ENCODE results near the gene TIMM17A.

TIMM17A gene

DNA sequence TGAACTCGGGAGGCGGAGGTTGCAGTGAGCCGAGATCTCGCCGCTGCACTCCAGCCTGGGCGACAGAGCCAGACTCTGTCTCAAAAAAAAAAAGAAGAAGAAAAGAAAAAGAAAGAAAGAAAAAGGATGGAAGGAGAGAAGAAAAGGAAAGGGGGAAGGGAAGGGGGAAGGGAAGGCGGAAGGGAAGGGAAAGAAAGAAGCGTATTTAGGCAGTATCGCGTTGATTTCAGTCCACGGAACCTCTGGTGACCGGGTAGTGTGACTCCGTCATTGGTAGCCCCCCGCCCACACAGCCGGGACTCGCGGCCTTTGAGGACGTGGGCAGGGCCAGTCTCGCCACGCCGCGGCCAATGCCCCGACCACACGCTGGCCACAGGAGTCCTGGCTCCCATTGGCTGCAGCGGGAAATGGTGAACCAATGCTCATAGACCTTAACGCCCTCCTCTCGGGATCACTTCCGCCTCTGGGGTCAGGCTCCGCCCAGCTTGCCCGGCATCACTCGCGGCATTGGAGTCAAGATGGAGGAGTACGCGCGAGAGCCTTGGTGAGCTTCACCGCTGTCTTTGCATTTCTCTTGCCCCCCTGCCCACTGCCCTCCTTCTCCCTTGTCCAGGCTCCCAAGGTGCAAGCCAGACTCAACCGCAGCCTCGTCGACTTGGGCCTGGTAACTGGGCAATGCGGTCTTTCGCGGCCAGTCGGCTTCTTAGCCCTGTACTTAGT lies at the start of gene TIMM17A:
TSS of gene TIMM17A (plus strand) at position 495 of the 720 bp plus-strand sequence. CDS start at position 519, 24 bp downstream.
- peak; percentile 97 for DNase-seq (ENCODE audit: low spot score)
- in situ Hi-C loops (cut with MboI; ENCODE audit: low sequenced_read_pairs, unreplicated experiment), result no loop called here
- TF ChIP-seq, protein P1, sequence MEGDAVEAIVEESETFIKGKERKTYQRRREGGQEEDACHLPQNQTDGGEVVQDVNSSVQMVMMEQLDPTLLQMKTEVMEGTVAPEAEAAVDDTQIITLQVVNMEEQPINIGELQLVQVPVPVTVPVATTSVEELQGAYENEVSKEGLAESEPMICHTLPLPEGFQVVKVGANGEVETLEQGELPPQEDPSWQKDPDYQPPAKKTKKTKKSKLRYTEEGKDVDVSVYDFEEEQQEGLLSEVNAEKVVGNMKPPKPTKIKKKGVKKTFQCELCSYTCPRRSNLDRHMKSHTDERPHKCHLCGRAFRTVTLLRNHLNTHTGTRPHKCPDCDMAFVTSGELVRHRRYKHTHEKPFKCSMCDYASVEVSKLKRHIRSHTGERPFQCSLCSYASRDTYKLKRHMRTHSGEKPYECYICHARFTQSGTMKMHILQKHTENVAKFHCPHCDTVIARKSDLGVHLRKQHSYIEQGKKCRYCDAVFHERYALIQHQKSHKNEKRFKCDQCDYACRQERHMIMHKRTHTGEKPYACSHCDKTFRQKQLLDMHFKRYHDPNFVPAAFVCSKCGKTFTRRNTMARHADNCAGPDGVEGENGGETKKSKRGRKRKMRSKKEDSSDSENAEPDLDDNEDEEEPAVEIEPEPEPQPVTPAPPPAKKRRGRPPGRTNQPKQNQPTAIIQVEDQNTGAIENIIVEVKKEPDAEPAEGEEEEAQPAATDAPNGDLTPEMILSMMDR (IDR thresholded peaks at IDR 0.05; ENCODE audit: borderline replicate concordance, control extremely low read depth, extremely low read depth, insufficient read depth, missing control alignments), result no peak

DNA sequence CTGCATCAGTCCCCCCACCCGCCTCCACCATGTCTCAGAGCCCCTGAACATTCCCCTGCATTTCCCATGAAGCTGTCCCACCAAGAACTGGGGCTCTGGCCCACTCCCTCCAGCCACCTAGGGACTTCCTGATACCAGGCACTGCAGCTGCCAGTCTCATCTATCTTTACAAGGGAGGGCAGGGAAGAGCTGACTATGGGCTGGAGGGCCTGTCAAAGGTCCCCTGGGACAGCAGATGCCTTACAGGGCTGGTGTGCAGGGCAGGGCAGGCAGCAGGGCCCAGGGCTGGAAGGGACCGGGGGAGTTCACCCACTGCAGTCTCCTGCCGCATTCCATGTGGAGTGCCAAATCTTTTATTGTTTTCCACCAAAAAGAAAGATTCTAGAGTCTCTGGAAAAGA lies 49.0 kb upstream of the TIMM17A start:
- TF ChIP-seq, protein P1 (IDR thresholded peaks at IDR 0.05; ENCODE audit: borderline replicate concordance, control extremely low read depth, extremely low read depth, insufficient read depth, missing control alignments), result no peak
- DNase-seq (ENCODE audit: low spot score), result no peak
- in situ Hi-C loops (cut with MboI; ENCODE audit: low sequenced_read_pairs, unreplicated experiment), result no loop called here

DNA sequence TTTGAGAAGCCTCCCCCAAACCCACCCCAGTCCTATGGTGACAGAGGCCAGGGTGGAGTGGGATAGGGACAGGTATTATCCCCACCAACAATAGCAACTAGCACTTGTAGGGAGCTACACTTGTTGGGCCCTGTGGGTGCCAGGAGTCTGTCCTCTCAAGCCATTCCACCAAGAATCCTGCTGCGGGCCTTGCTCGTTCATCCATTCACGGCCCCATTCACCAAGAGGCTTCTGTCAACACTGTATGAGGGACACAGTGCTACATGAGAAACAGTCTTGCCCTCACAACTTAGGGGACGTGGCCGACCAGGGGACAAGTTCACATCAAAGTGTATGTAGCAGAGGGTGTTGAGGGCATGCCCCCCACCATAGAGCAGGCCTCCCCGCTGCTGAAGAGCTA lies 47.7 kb upstream of the TIMM17A start:
- in situ Hi-C loops (cut with MboI; ENCODE audit: low sequenced_read_pairs, unreplicated experiment), result no loop called here

DNA sequence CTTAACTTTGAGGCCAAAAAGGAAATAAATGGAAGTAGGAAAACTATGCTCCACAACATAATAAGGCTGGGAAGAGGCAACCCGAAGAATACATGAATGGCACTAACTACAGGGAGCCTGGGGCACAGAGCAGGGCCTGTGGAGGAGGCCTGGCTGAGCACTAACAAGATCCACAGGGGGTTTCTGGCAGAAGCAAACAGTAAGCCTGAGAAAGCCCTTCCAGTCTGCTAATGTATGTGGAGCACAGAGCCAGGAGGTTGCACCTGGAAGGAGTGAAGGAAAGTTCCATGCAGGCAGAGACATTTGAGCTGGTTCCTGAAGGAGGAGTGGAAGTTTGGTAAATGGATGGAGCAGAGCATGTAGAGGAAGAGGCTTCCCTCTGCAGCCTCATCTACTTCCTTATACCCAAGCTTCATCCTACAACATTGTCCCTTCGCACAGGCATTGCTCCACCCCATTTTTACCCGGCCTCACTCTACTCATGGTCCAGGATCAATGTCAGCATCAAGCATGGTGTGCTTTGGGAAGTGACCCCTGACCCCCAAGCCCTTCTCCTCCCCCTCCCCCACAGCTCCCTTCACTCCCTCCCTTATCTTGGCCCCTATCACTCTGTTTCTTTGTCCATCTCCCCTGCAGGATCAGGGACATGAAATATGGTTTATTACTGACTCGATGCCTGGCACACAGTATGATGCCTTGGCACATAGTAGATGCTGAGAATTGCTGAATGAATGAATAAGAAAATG lies 43.3 kb upstream of the TIMM17A start:
- TF ChIP-seq, protein P1 (IDR thresholded peaks at IDR 0.05; ENCODE audit: borderline replicate concordance, control extremely low read depth, extremely low read depth, insufficient read depth, missing control alignments), result no peak
- in situ Hi-C loops (cut with MboI; ENCODE audit: low sequenced_read_pairs, unreplicated experiment), result no loop called here
- DNase-seq (ENCODE audit: low spot score), result no peak

More for the DNA sequence above, 47.7 kb upstream of the TIMM17A start:
- DNase-seq (ENCODE audit: low spot score), result no peak
- TF ChIP-seq, protein P1 (IDR thresholded peaks at IDR 0.05; ENCODE audit: borderline replicate concordance, control extremely low read depth, extremely low read depth, insufficient read depth, missing control alignments), result no peak

DNA sequence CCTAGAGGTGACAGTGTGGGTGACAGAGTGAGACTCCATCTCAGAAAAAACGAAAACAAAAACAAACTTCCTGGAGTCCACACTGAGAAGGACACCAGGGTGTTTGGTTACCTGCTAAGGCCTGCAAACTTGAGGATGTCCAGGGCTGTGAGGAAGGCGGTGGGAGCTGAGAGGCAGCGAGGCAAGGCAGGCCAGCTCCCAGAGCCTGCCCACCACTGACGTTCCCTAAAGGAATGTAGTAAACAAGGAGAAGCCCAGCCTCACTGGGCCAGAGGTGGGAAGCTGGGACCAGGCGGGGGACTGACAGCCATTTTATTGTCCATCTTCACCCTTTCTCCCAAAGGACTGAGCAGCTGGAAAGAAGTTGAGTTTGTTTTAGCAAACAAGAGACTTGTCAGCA lies 42.5 kb upstream of the TIMM17A start:
- in situ Hi-C loops (cut with MboI; ENCODE audit: low sequenced_read_pairs, unreplicated experiment), result no loop called here
- TF ChIP-seq, protein P1 (IDR thresholded peaks at IDR 0.05; ENCODE audit: borderline replicate concordance, control extremely low read depth, extremely low read depth, insufficient read depth, missing control alignments), result no peak
- DNase-seq (ENCODE audit: low spot score), result no peak

DNA sequence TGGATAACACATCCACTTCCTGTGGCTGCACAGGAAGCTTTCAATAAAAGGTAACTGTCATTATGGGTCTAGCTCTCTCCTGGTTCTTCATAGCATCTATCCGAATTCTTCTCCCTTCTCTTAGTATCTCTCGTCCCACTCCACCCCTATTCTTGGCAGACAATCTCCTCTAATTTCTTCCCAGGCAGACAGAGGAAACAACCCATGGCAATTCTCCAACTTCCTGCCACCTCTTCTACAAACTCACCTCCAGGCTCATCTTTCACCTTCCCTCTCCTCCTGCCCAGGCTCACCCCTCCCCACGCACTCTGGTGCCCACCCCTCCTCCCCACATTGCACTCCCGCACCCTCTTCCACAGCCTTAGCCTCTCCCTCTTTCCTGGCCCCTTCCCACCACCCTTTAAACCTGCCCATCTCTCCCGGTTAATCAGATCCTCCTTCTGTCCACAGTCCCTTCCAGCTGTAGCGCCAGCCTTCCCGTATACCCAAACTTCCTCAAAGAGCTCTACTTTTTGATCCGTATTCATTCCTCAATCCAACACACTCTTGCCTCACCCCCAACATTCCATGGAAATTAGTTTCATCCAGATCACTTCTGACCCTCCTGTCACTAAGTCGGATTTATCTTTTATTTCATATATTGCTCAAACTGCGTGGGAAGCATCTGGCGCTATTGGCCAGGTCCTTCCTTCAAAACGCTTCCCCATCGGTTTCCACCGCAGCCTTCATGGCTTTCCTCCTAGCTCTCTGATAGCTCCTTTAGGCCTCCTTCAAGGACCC lies 40.7 kb upstream of the TIMM17A start:
- TF ChIP-seq, protein P1 (IDR thresholded peaks at IDR 0.05; ENCODE audit: borderline replicate concordance, control extremely low read depth, extremely low read depth, insufficient read depth, missing control alignments), result no peak
- in situ Hi-C loops (cut with MboI; ENCODE audit: low sequenced_read_pairs, unreplicated experiment), result no loop called here
- DNase-seq (ENCODE audit: low spot score), result no peak

Data from GM13976 (cell line).